HFF-Myc (cell line): ENCODE measurements around the gene COX11.

Experiments used
- DNase-seq: peaks from one replicate; pipeline ENCODE4 v3.0.0-alpha.2; 2011; ENCODE audit warnings: low read depth; ENCODE audit errors: extremely low read depth
- H3K4me3 ChIP-seq: replicated peaks from 2 replicates; pipeline ENCODE4 v1.5.1; 2011; ENCODE audit warnings: low read depth, mild to moderate bottlenecking, control low read depth, low read length
- CTCF ChIP-seq: IDR thresholded peaks from 2 replicates; pipeline ENCODE4 v1.5.1; 2012; ENCODE audit warnings: mild to moderate bottlenecking, low read depth, low read length, control low read depth; ENCODE audit errors: missing control alignments

The COX11 gene

GRCh38 chr17:54937018-54937417 is 31.4 kb downstream of the COX11 start:
- TF ChIP-seq CTCF = no peak
- no peak for DNase-seq

GRCh38 chr17:54935471-54935870 is 33.0 kb downstream of the COX11 start:
- DNase-seq = no peak
- H3K4me3 ChIP-seq = no peak overlapping the region
- no peak for TF ChIP-seq CTCF

More at GRCh38 chr17:54937018-54937417, 31.4 kb downstream of the COX11 start:
- no peak overlapping the region for H3K4me3 ChIP-seq

DNA sequence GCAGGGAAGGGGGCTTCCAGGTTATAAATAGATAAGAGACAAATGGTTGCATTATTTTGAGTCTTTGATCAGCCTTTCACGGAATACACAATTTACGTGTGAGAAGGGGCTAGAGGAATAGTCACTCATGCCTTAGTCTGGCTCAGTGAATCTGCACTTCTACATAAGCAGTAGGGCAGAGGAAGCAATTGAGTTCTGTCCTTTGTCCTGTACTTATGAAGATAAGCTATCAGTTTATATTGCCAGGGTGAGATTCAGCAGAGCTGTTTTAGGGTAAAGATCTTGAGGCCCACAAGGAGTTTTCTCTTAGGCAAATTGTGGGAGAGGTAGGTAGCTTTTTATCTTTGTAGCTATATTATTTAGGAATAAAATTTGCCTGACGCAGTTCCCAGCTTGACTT is 34.5 kb downstream of the COX11 start:
- H3K4me3 ChIP-seq = no peak overlapping the region
- TF ChIP-seq CTCF = no peak
- DNase-seq = no peak

DNA sequence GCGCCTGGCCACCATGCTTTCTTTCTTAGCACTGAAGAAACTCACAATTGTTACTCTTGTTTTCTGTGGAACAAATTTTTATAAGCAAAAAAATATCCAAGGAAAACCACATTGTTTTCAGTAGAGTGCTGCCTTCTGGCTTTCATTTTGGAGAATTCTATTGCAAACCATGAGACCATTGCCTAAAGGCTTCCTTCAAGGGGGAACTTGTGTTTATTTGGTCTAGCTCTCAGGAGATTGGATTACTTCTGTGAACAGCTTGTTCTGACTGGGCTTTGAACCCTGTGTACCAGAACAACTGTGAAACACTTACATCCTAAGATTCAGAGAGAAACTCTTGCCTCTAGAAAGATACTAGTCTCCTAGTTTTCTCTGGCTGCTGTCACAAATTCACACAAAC is 35.7 kb downstream of the COX11 start:
- H3K4me3 ChIP-seq = no peak overlapping the region
- no peak for DNase-seq
- no peak for TF ChIP-seq CTCF

- no peak for DNase-seq
- TF ChIP-seq CTCF = no peak
- no peak overlapping the region for H3K4me3 ChIP-seq
Observed at GRCh38 chr17:54927525-54927924, 40.9 kb downstream of the COX11 start.

DNA sequence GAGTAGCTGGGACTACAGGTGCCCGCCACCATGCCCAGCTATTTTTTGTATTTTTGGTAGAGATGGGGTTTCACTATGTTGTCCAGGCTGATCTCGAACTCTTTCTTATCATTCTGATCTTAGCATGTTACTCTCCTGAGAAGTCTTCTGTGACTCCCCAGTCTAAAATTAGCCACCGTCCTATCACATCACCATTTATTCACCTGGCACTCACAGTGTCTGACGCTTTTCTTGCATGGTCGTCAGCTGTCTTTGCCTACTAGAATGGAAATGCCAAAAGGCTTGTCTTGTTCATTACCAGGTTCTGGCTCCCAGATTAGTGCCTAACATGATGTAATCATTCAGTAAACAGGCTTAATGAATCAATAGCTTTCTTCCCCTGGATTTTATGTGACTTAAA is 44.0 kb downstream of the COX11 start:
- TF ChIP-seq CTCF = no peak
- no peak for DNase-seq
- H3K4me3 ChIP-seq = no peak overlapping the region

GRCh38 chr17:54920819-54921218 is 47.6 kb downstream of the COX11 start:
- DNase-seq = no peak
- no peak for TF ChIP-seq CTCF
- H3K4me3 ChIP-seq = no peak overlapping the region
